Measurements from ENCODE around the gene RASSF4.

RASSF4 gene

GRCh38 chr10:44917848-44918247, 41.8 kb upstream of the RASSF4 start:
- Histone ChIP-seq H3K27ac (replicated peaks) (no peak overlapping the region), H3K4me3 (replicated peaks; ENCODE audit: insufficient read depth, low read length) (no peak overlapping the region), H3K27me3 (ENCODE audit: insufficient read depth, poor library complexity, severe bottlenecking) (no peaks in the 10 kb centered on the region)
- no peak for DNase-seq (ENCODE audit: low read depth in 1 of 2, low spot score in 1 of 2)
- TF ChIP-seq REST (IDR thresholded peaks at IDR 0.05; ENCODE audit: insufficient replicate concordance, low read depth) (no peak), POLR2AphosphoS5 (IDR thresholded peaks at IDR 0.05; ENCODE audit: low read depth) (no peak), CTCF (IDR thresholded peaks at IDR 0.05; ENCODE audit: insufficient read depth, low read length) (no peak), GABPA (IDR thresholded peaks at IDR 0.05; ENCODE audit: low read depth) (no peak), SPI1 (IDR thresholded peaks at IDR 0.05; ENCODE audit: borderline replicate concordance, low read depth) (no peak)

GRCh38 chr10:44920252-44920651, 39.4 kb upstream of the RASSF4 start:
- no peak for DNase-seq (ENCODE audit: low read depth in 1 of 2, low spot score in 1 of 2)
- H3K27ac ChIP-seq (replicated peaks), result no peak overlapping the region
- no peak overlapping the region for H3K4me3 ChIP-seq (replicated peaks; ENCODE audit: insufficient read depth, low read length)
- no peaks in the 10 kb centered on the region for H3K27me3 ChIP-seq (ENCODE audit: insufficient read depth, poor library complexity, severe bottlenecking)
- TF ChIP-seq CTCF (IDR thresholded peaks at IDR 0.05; ENCODE audit: insufficient read depth, low read length) (no peak), SPI1 (IDR thresholded peaks at IDR 0.05; ENCODE audit: borderline replicate concordance, low read depth) (no peak), REST (IDR thresholded peaks at IDR 0.05; ENCODE audit: insufficient replicate concordance, low read depth) (no peak), POLR2AphosphoS5 (IDR thresholded peaks at IDR 0.05; ENCODE audit: low read depth) (no peak), GABPA (IDR thresholded peaks at IDR 0.05; ENCODE audit: low read depth) (no peak)

- TF ChIP-seq POLR2AphosphoS5 (IDR thresholded peaks at IDR 0.05; ENCODE audit: low read depth) (no peak), REST (IDR thresholded peaks at IDR 0.05; ENCODE audit: insufficient replicate concordance, low read depth) (no peak), GABPA (IDR thresholded peaks at IDR 0.05; ENCODE audit: low read depth) (no peak), CTCF (IDR thresholded peaks at IDR 0.05; ENCODE audit: insufficient read depth, low read length) (no peak), SPI1 (IDR thresholded peaks at IDR 0.05; ENCODE audit: borderline replicate concordance, low read depth) (no peak)
- H3K27ac ChIP-seq (replicated peaks), result no peak overlapping the region
- H3K27me3 ChIP-seq (ENCODE audit: insufficient read depth, poor library complexity, severe bottlenecking), result no peaks in the 10 kb centered on the region
- no peak for DNase-seq (ENCODE audit: low read depth in 1 of 2, low spot score in 1 of 2)
- no peak overlapping the region for H3K4me3 ChIP-seq (replicated peaks; ENCODE audit: insufficient read depth, low read length)
These were observed 38.5 kb upstream of the RASSF4 start for GRCh38 chr10:44921061-44921460.
